Stimulated activated CD8-positive, alpha-beta memory T cell treated with anti-CD3 and anti-CD28 coated beads, Interleukin-2, amount 100 ng/mL, for 1 hour (primary cell): Measurements from ENCODE around the gene SERPINA12.

Experiments
- DNase-seq, 2 donors: peaks; one replicate each; pipeline ENCODE4 v3.0.0-alpha.2; 2020; ENCODE audit warnings: low read depth in 2 of 2

SERPINA12 gene

DNA sequence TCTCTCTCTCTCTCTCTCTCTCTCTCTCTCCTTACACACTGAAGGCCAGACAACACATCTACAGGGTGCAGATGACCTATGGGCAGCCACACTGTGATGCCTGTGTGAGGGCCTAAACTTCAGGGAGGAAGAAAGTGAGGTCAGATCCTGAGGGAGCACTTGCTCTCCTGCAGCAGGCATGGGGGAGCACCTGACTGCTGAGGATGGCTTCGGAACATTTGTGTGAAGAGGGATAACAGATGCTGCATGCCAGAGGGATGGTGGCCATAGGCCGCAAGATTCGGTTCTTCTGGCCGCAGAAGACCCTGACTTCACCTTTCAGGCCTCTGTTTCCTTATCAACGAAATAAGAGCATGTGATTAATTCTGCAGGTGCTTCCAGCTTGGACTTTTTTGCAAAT, 45.0 kb downstream of the SERPINA12 start:
- DNase-seq = no peak

DNA sequence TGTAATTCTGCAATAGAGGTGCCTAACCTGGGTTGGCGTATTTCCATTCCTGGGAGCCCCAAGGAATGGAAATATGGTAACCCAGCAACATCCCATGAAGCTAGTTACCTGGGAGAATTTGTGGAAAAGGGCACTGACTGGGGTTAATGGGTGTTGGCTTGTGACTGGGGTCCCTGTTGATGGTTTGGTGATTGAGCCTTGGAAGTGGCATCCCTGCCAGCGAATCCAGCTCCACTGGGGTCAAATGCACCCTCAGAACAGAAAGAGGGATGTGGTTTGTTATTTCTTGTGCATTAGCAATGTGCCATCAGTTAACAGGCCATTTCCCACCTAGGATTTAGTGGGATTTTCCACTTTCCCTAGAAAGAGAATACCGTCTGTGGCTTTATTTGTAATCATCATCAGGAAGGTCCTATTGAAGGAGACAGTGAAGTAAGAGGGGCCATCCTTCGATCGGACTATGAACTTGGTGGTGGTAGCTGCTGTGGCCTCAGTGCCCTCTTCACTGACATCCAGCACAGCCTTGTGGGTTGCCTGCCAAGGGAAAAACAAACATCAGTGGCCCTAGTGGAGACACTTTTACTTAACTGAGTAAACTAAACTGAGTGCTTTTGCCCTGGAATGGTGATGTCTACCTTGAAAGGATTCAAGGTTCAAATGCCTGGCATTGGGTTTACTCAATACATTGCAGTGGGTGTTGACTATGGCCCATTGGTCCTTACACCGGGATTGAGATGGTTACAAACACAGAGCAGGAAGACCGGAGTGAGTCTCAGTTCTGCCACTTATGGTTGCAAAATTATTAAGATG, 46.3 kb downstream of the SERPINA12 start:
- DNase-seq = no peak

DNA sequence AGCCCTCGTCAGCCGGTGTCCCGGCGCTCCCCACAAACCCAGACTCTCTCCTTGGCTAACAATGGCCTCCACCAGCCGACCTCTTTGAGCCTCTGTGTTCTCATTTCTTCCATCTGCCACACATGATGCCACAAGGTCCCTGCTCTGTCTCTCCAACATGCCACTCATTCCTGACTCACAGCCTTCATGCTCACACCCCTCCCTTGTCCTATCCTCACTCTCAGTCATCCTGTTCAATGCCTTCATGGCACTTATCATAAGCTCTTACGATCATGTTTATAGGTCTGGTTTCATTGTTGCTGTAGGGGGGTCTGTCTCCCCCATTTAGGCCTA, 47.1 kb downstream of the SERPINA12 start:
- DNase-seq = no peak

DNA sequence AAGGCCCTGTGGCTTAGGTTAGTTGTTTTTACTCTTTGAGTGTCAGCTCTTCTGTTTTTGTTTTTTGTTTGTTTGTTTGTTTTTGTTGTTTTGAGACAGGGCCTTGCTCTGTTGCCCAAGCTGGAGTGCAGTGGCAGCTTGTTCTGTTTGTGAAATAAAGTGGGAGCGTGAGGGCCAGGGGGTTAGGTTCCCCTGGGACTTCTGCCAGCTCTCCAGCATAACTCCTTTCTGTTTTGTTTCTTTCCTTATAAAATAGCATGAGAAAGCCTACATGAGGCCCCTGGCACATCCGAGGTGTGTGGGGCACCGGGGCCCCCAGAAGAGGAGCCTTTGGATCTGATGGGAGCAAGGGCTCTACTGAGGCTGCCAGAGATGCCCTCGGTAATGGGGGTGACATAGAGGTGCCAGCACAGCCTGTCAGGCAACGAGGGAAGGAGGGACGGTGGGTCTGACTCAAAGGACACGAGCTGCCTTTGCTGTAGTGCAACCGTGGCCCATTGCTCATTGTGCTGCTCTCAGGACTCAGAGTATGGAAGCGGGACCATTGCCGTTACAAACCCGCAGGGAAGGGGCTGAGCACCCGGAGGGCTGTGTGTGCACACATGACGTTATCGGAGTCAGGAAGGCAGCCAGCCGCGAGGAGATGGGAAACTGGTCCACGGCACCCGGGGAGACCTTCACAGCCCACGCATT, 47.6 kb downstream of the SERPINA12 start:
- DNase-seq = no peak

DNA sequence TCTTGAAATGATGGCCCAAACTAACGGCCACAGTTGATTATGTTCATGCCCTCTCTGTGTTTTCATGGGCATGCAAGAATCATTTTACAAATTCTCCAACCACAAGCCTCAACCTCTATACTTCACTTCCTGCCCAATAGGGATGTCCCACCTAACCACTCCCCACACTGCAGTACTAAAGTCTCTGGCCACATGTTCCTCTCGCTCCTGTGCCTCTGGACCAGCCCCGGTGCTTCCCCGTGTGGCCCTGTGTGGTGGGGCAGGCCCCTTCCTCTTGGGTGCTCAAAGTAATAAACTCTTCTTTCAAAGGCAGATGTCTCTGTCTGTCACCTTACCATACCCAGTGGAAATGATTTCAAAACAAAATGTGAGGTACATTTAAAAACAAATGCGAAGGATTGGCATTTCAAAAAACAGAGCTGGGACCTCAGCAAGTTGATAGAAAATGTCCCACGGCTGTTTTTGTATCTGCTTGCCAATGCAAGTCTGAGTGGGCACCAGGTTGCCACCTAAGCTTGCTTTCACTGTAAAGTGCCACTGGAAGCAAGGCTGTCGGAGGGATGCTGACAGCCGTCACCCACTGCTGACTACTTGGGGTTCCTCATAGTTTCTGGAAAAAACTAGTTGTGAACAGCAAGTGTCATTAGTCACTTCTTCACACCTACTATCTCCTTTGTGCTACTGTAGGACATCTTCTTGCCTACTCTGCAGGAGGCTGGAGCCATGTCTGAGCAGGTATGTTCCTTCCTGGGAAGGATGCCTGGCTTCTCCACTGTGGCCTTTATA, 48.4 kb downstream of the SERPINA12 start:
- no peak for DNase-seq

DNA sequence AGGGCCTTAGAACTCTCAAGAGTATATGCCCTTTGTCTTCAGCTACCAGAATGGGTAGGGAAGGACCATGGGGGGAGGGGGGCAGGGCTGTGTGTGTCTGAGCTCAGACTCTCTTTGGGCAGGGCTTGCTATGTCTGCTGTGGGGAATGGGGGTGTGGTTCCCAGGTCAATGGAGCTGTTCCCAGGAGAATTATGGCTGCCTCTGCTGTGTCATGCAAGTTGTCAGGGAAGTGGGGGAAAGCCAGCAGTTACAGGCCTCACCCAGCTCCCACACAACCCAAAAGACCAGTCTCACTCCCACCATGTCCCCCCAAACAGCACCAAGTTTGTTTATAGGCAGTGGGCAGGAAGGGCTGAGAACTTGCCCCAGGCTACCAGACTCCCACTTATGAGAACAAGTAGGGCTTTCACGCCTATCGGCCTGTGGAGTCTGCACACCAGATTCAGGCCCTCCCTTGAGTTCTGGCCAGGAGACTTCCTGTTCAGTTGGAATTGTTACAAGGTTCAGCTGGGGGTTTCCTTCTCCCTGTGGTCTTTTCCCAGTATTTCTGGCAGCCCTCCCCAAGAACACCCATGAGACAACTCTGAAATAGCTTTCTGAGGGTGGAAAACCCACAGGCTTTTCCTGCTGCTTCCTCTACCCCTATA, 50.6 kb downstream of the SERPINA12 start:
- no peak for DNase-seq

DNA sequence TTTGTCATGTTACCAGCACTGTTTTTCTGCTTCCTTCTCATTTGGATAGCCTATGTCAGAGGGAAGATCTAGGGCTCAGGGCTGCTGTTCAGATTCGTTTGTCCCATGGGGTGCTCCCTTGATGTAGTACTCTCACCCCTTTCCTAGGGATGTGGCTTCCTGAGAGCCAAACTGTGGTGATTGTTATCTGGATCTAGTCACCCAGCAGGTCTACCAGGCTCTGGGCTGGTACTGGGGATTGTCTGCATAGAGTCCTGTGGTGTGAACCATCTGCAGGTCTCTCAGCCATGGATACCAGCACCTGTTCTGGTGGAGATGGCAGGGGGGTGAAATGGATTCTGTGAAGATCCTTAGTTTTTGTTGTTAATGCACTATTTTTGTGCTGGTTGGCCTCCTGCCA, 51.2 kb downstream of the SERPINA12 start:
- no peak for DNase-seq

DNA sequence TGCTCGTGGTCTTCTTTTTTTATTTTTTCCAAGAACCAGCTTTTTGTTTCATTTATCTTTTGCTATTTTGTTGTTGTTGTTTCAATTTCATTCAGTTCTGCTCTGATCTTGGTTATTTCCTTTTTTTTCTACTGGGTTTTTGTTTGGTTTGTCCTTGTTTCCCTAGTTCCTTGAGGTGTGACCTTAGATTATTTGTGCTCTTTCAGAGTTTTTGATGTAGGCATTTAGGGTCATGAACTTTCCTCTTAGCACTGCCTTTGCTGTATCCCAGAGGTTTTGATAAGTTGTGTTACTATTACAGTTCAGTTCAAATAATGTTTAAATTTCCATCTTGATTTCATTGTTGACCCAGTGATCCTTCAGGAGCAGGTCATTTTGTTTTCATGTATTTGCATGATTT, 53.3 kb downstream of the SERPINA12 start:
- DNase-seq = no peak

DNA sequence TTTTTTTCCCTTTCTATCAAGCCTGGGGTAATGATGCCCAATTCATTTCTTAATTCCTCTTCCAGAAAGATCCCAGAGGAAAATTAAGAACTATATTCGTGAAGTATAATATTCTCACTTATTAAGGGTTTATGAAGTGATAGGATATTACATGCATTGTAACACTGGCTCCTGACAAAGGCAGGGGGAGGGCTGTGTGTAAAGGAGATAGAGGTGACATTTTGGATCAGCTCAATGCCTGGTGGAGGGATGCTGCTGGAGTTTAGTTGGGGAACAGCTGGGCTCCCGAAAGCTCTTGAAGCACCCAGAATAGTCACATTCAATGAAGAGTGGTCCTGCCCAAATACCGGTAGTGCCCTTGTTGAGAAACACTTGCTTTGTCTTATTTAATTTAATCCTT, 57.4 kb downstream of the SERPINA12 start:
- DNase-seq = no peak

DNA sequence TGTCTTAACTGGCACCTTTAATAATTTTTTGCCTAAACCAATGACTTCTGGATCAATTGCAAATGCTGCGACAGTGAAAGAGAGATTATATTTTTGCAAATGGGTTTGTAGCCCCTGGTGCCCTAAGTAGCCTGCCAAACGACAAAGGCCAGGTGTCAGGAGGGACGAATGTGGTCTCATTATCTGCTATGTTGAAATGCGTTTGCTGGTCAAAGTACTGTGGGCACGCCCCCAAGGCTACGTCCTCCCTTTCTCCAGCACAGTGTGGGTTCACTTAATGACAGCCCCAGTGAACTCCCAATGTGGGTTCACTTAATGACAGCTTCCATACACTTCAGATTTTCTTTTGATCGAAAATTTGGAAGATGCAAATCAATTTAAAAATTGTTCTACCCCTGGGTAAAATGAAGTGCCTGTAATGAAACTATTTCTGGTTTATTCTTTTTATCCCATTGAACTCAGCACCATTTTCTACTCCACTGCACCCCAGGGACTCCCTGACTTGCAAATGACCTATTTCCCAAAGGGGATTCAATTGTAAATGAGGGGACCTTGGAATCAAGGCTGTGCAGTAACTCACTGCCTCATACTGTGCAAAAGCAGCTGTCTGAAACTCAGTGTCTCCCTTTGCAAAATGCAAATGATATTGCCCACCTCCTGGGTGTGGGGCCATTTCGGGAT, 58.0 kb downstream of the SERPINA12 start:
- DNase-seq = no peak

DNA sequence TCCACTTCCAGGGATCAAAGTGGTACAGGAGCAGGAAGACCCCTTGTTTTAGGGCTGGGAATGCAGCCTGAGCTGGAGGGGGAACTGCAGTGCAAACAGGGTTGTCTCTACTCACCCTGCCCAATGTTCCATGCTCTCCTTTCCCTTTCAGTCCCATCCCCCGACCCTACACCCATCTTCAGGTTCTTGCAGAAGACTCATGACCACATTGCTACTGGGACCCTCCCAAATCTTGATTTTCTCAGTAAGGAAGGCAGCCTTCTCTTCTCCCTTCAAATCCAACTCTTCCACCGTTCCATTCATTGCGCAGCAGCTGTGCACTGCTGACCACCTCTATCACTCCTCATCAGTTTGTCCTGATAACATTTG, 58.6 kb downstream of the SERPINA12 start:
- DNase-seq = no peak

DNA sequence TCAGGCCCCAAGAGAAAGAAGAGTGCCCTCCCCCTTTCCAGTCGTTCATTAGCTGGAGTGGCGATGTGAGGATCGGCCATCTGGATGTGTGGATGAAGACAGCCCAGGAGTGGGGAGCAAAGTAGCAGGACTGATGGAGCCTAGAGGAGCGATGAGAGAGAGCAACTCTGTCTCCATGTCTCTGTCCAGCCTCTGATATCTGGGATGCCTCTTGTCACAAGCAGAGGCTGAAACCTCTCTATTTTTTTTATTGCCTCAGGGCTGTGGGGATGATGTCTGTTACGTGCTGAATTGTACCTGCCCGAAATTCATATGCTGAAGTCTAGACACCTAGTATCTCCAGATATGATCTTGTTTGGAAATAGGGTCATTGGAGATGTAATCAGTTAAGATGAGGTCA, 59.3 kb downstream of the SERPINA12 start:
- DNase-seq = no peak

DNA sequence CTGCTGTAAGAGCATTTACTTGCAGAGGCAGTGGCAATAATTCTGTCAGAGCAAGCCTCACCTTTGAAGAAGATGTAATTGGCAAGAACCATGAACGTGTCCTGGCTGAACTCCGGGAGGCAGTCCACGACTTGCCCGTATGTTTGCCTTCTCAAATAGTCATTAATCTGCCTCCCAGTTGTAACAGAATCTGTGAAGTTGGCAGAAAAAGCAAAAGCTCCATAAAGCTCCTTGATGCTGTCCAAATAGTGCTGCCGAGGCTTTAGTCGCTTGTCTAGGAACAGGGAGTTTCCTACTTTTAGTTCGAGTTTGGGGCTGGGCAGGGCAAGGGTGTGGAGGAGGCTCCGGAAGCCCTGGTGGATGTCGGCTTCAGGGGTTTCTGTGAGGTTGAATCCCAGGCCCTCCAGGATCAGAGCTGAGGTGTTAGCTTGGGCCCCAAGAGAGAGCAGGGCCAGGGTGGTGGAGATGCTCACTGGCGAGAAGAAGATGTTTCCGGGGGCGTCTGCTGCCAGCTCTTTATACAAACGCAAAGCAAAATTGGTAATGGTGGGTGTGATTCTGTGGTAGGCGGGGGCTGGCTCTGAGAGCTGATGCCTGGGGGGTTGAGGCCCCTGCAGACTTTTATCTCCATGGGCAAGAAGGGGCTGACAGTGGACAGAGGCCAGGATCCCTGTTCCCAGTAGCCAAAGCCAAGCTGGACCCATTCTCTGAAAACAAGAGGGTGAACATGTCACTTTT, 61.0 kb downstream of the SERPINA12 start:
- no peak for DNase-seq

DNA sequence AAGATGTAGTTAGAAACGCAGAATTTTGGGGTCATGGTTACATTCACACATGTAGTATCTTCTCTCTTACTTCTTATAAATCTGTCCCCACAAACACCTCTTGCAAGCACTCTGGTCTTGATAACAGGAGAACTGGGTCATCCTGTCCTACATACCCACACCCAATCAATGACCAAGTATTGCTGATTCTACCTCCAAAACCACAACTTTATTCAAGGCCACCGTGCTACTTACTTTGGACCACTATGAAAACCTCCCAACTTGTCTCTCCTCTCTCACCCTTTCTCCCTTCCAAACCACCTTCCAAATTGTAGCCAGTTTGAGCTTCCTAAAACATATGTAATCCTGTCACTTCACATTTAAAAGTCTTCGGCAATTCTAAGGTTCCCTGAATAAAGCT, 62.1 kb downstream of the SERPINA12 start:
- no peak for DNase-seq

DNA sequence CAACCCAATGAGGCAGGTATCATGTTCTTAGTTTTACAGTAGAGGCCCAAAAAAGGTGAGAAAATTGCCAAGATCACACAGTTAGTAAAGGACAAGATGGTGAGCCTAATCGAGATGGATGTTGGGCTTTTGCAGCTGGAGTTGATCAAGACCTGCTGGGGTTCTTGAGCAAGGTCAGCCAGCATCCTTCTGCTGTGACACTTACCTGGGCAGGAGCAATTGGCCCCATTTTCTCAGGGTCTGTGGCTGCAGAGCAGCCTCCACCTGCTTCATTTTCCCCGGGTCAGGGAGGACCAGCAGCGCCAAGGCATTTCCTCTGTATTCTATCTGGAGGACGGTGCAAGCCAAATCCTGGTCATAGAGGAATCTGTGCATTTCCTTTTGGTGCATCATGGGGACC, 63.1 kb downstream of the SERPINA12 start:
- no peak for DNase-seq

DNA sequence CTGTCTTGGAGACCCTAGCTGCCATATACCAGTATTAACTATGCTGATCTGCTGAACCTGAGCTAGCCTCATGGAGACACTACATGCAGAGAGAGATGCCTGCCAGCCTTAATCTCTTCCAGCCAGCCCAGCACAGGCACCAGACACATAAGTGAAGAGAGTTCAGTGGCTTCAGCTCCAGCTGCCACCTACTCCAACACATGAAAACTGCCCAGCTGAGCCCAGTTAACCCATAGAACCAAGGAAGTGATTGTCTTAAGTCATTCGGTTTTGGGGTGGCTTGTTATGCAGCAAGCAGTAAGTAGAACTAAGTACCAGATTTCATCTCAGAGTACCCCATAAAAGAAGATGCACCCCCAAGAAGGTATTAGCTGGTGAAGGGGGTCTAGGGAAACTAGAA, 64.3 kb downstream of the SERPINA12 start:
- DNase-seq = no peak

DNA sequence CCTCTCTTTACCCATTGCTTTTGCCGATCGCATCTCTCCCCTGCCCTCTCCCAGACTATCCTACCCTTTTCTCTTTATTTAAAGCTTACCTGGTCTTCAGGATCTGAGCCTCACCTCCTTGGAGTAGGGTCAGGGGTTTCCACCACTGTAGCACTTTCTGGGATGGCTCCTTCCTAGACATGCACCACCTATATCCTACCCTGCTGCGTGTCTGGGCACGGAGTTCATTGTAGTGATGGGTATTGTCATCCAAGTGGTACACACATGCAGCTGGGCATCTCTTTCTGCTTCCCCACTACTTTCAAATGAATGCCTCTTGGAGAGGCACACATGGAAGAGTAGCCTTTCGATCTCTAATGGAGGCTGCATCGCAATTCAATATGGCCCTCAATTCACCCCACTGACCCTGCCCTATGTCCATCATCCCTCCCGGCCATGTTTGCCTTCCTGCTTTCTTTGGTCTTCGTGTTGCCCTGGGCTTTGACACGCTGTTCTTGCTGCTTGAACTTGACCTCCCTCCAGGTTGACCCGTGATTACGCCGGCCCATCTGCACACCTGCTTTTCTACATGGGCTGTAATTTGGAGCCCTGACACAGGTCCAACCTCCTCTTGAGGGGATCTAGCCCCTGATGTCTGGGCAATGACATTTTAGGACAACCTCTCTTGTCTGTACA, 67.6 kb downstream of the SERPINA12 start:
- DNase-seq = no peak

DNA sequence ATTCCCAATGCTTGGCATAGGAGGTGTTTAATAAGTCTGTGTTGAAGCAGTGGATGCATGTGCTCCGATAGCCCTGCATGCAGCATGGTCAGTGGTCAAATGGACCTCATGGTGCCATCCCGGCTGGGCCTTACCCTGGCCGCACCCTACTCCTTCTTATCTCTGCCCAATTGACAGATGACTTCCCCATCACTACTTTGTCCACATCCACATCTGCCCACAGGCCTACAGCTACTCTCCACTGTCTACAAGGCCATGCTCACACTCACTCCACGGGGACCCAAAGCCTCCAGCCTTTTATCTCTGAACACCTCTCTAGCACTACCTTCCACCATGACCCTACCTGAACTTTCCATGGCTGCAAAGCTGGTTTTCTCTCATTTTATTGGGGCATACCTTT, 68.1 kb downstream of the SERPINA12 start:
- DNase-seq = no peak

DNA sequence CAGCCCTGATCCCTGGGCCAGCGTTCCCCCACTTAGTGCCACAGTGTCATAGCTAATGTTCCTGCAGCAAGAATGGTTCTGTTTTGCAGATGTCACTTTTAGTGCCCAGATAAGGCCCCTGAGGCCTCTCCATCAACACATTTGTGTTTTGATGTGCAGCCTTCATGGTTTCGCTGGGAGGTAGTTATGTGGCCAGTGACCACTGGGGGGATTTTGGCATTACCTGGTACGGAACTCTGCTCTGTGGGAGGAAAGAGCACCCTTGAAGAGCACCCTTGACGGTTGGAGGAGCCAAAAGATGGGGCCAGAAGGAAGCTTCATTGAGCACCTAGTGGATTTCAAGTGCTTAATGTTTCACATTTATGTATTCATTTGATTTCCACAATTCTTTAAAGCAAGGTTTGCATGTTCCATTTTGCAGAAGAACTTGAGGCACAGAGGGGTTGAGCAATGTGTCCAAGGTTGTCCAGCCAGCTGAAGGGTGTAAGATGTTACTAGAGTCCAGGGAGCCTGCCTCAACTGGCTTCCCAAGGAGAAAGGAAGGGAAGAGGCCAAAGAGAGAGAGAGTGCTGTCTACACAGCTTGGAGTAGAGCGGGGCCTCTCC, 69.7 kb downstream of the SERPINA12 start:
- DNase-seq = no peak
